ENCODE results near the gene CHST9.

DNA sequence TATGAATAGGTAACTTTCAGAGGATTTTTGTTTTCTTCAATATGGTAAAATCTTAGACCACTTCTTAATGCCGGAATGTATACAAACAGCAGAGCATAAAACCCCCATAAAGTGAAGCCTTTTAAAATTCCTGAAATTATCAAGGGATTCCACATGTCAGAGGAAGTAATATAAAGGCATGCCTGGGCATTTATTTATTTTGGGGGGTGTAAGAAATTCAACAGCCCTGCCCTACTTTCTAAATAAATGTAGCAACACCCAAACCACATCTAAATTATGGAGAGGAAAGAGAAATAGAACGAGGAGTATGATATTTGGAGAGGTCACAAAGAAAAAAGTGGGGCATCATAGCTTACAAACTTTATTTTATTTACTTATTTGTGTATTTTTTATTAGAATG is 9.9 kb downstream of the CHST9 start:
- TF ChIP-seq BHLHE40 (IDR thresholded peaks at IDR 0.05; ENCODE audit: borderline replicate concordance) (no peak), FOXA1 (IDR thresholded peaks at IDR 0.05) (no peak), FOXK2 (IDR thresholded peaks at IDR 0.05) (no peak), SP1 (IDR thresholded peaks at IDR 0.05) (no peak), NFRKB (IDR thresholded peaks at IDR 0.05) (no peak), TARDBP (IDR thresholded peaks at IDR 0.05) (no peak), ELF4 (IDR thresholded peaks at IDR 0.05) (no peak), FOXM1 (IDR thresholded peaks at IDR 0.05; ENCODE audit: borderline replicate concordance) (no peak)

Data from HEK293T (cell line).